Measurements from ENCODE around the gene MGRN1. TPM values are rescaled to one million over a fixed set of nuclear protein-coding genes. Genes with fewer than 3 reads are reported as not detected.

Gene MGRN1
- total and polyA plus RNA-seq, 2 of the 13 experiments (the other 11 are each of a cell fraction or from before 2014, with no cell fraction given), result 11.9 to 12.6 TPM

GRCh38 chr16:4612474-4612931 is 12.1 kb upstream of the MGRN1 start (continued):
- TF ChIP-seq, protein P1, sequence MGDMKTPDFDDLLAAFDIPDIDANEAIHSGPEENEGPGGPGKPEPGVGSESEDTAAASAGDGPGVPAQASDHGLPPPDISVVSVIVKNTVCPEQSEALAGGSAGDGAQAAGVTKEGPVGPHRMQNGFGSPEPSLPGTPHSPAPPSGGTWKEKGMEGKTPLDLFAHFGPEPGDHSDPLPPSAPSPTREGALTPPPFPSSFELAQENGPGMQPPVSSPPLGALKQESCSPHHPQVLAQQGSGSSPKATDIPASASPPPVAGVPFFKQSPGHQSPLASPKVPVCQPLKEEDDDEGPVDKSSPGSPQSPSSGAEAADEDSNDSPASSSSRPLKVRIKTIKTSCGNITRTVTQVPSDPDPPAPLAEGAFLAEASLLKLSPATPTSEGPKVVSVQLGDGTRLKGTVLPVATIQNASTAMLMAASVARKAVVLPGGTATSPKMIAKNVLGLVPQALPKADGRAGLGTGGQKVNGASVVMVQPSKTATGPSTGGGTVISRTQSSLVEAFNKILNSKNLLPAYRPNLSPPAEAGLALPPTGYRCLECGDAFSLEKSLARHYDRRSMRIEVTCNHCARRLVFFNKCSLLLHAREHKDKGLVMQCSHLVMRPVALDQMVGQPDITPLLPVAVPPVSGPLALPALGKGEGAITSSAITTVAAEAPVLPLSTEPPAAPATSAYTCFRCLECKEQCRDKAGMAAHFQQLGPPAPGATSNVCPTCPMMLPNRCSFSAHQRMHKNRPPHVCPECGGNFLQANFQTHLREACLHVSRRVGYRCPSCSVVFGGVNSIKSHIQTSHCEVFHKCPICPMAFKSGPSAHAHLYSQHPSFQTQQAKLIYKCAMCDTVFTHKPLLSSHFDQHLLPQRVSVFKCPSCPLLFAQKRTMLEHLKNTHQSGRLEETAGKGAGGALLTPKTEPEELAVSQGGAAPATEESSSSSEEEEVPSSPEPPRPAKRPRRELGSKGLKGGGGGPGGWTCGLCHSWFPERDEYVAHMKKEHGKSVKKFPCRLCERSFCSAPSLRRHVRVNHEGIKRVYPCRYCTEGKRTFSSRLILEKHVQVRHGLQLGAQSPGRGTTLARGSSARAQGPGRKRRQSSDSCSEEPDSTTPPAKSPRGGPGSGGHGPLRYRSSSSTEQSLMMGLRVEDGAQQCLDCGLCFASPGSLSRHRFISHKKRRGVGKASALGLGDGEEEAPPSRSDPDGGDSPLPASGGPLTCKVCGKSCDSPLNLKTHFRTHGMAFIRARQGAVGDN (CRISPR knock-in tag; IDR thresholded peaks at IDR 0.05), result peak; percentile 15; the same call in 1 of the 2 replicates
- TF ChIP-seq, protein P2, sequence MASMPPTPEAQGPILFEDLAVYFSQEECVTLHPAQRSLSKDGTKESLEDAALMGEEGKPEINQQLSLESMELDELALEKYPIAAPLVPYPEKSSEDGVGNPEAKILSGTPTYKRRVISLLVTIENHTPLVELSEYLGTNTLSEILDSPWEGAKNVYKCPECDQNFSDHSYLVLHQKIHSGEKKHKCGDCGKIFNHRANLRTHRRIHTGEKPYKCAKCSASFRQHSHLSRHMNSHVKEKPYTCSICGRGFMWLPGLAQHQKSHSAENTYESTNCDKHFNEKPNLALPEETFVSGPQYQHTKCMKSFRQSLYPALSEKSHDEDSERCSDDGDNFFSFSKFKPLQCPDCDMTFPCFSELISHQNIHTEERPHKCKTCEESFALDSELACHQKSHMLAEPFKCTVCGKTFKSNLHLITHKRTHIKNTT (CRISPR knock-in tag; IDR thresholded peaks at IDR 0.05), result no peak
- TF ChIP-seq, protein P3, sequence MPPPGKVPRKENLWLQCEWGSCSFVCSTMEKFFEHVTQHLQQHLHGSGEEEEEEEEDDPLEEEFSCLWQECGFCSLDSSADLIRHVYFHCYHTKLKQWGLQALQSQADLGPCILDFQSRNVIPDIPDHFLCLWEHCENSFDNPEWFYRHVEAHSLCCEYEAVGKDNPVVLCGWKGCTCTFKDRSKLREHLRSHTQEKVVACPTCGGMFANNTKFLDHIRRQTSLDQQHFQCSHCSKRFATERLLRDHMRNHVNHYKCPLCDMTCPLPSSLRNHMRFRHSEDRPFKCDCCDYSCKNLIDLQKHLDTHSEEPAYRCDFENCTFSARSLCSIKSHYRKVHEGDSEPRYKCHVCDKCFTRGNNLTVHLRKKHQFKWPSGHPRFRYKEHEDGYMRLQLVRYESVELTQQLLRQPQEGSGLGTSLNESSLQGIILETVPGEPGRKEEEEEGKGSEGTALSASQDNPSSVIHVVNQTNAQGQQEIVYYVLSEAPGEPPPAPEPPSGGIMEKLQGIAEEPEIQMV (CRISPR knock-in tag; IDR thresholded peaks at IDR 0.05; ENCODE audit: low read depth), result no peak
- TF ChIP-seq ZKSCAN8 (CRISPR knock-in tag; IDR thresholded peaks at IDR 0.05; ENCODE audit: borderline replicate concordance) (no peak), DPF2 (CRISPR knock-in tag; IDR thresholded peaks at IDR 0.05; ENCODE audit: borderline replicate concordance, low read depth) (no peak), ARID3A (IDR thresholded peaks at IDR 0.05; ENCODE audit: low read depth, low read length) (no peak), NCOA2 (CRISPR knock-in tag; IDR thresholded peaks at IDR 0.05) (no peak), AGO1 (IDR thresholded peaks at IDR 0.05; ENCODE audit: low read depth, low read length, poor library complexity, severe bottlenecking) (peak; percentile 62), ZNF629 (CRISPR knock-in tag; conservative IDR thresholded peaks at IDR 0.05) (peak; percentile 72), ZNF143 (CRISPR knock-in tag; IDR thresholded peaks at IDR 0.05) (no peak), KLF13 (CRISPR knock-in tag; IDR thresholded peaks at IDR 0.05) (no peak), KLF16 (CRISPR knock-in tag; IDR thresholded peaks at IDR 0.05) (no peak), FOXJ3 (CRISPR knock-in tag; IDR thresholded peaks at IDR 0.05; ENCODE audit: borderline replicate concordance) (no peak), NRL (CRISPR knock-in tag; IDR thresholded peaks at IDR 0.05; ENCODE audit: borderline replicate concordance) (peak; percentile 42; the same call in 1 of the 2 replicates), SRSF9 (IDR thresholded peaks at IDR 0.05; ENCODE audit: borderline replicate concordance, insufficient read depth, low read depth, low read length, poor library complexity, severe bottlenecking) (no peak), ZNF10 (CRISPR knock-in tag; IDR thresholded peaks at IDR 0.05; ENCODE audit: borderline replicate concordance, low read depth) (no peak), PHF20 (CRISPR knock-in tag; IDR thresholded peaks at IDR 0.05) (no peak), ERF (CRISPR knock-in tag; IDR thresholded peaks at IDR 0.05) (no peak)
- TF ChIP-seq, protein P4, sequence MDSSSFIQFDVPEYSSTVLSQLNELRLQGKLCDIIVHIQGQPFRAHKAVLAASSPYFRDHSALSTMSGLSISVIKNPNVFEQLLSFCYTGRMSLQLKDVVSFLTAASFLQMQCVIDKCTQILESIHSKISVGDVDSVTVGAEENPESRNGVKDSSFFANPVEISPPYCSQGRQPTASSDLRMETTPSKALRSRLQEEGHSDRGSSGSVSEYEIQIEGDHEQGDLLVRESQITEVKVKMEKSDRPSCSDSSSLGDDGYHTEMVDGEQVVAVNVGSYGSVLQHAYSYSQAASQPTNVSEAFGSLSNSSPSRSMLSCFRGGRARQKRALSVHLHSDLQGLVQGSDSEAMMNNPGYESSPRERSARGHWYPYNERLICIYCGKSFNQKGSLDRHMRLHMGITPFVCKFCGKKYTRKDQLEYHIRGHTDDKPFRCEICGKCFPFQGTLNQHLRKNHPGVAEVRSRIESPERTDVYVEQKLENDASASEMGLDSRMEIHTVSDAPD (CRISPR knock-in tag; IDR thresholded peaks at IDR 0.05), result no peak

Measured in HepG2 (cell line).